Epithelial cell of esophagus (primary cell): ENCODE results near the gene TFR2.

Experiments
- DNase-seq: peaks from one replicate; pipeline ENCODE4 v3.0.0; 2010; ENCODE audit warnings: low read depth
- H3K4me3 ChIP-seq: 2 replicates; pipeline ENCODE4 v1.5.1; 2011; ENCODE audit warnings: mild to moderate bottlenecking, low read length, control low read depth
- CTCF ChIP-seq: IDR thresholded peaks from 2 replicates; pipeline ENCODE4 v1.5.1; 2011; ENCODE audit warnings: low read depth, mild to moderate bottlenecking, low read length, control low read depth, inconsistent platforms; ENCODE audit not compliant: insufficient read depth; ENCODE audit errors: missing control alignments

TFR2 gene

GRCh38 chr7:100580466-100581283 is 60.7 kb downstream of the TFR2 start:
- no peak for TF ChIP-seq CTCF
- DNase-seq = no peak
- H3K4me3 ChIP-seq = no peak overlapping the region

GRCh38 chr7:100578246-100579183 is 62.8 kb downstream of the TFR2 start:
- DNase-seq = no peak
- H3K4me3 ChIP-seq = no peak overlapping the region
- TF ChIP-seq CTCF = no peak

- no peak for DNase-seq
- H3K4me3 ChIP-seq = no peak overlapping the region
- no peak for TF ChIP-seq CTCF
Observed at GRCh38 chr7:100577507-100577906, 63.8 kb downstream of the TFR2 start.

GRCh38 chr7:100577103-100577502 is 64.2 kb downstream of the TFR2 start:
- H3K4me3 ChIP-seq = no peak overlapping the region
- no peak for TF ChIP-seq CTCF
- DNase-seq = no peak

GRCh38 chr7:100576384-100576993 is 64.9 kb downstream of the TFR2 start:
- no peak overlapping the region for H3K4me3 ChIP-seq
- no peak for DNase-seq
- no peak for TF ChIP-seq CTCF

- no peak for TF ChIP-seq CTCF
- no peak for DNase-seq
- H3K4me3 ChIP-seq = no peak overlapping the region
Observed at GRCh38 chr7:100575746-100576383, 65.5 kb downstream of the TFR2 start.
